ENCODE measurements around the gene PRKN. TPM values are rescaled to one million over a fixed set of nuclear protein-coding genes. Genes with fewer than 3 reads are reported as not detected.

PRKN gene
- total RNA-seq, 1 experiment from 2014 or later: 2.0 TPM

DNA sequence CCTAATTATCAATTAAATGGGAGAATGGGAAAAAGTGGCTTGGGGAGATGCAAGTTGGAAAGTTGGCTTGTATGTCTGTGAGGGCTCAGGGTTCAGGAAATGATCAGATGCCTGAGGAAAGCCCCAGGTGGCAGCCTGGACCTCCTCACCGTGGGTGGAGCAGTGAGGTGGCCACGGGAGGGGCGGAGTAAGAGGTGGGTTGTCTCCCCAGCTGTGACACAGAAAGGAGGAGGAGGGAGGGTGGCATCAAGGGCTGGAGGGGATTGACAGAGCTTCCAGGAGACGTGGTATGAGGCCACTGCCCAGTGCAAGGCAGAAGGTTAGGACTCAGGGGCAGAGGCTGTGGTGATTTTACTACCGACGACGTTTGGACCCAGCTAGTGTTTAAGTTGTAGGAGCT is 672.2 kb downstream of the PRKN start:
- Histone ChIP-seq H4K5ac (ENCODE audit: insufficient read length, low read depth, low read length) (no peak overlapping the region), H3K4me2 (ENCODE audit: insufficient read depth, insufficient read length, low read length) (no peak overlapping the region), H3K9ac (ENCODE audit: extremely low read depth, insufficient read length, low read length) (no peak overlapping the region), H2BK12ac (ENCODE audit: insufficient read length, low read depth, low read length) (no peak overlapping the region), H3K27me3 (ENCODE audit: insufficient read depth, low read length) (no peaks in the 10 kb centered on the region), H4K8ac (replicated peaks; ENCODE audit: insufficient read length, low read depth, low read length) (no peak overlapping the region), H3K18ac (ENCODE audit: insufficient read length, low read depth, low read length) (no peak overlapping the region), H2BK20ac (ENCODE audit: low read depth, low read length, poor library complexity, severe bottlenecking) (no peak overlapping the region), H3K23me2 (ENCODE audit: insufficient read length, low read depth, low read length, poor library complexity, severe bottlenecking) (no peaks in the 10 kb centered on the region), H3K56ac (ENCODE audit: insufficient read length, low read depth, low read length) (no peak overlapping the region), H3K23ac (ENCODE audit: insufficient read length, low read depth, low read length) (no peak overlapping the region), H4K20me1 (ENCODE audit: control insufficient read depth, insufficient read depth, insufficient read length) (no peaks in the 10 kb centered on the region), H3K4ac (ENCODE audit: low read depth, low read length) (no peak overlapping the region), H2AFZ (ENCODE audit: low read length) (no peak overlapping the region), H3K9me3 (ENCODE audit: control insufficient read depth, low read depth, low read length) (no peaks in the 10 kb centered on the region), H2AK5ac (ENCODE audit: insufficient read length, low read length) (no peak overlapping the region), H2BK5ac (ENCODE audit: insufficient read length, low read length) (no peak overlapping the region), H2BK15ac (ENCODE audit: low read depth, low read length) (no peak overlapping the region), H3K14ac (ENCODE audit: insufficient read depth, low read length) (no peak overlapping the region), H2BK120ac (ENCODE audit: low read depth, low read length, poor library complexity, severe bottlenecking) (no peak overlapping the region), H3T11ph (ENCODE audit: low read length) (no peak overlapping the region), H3K4me1 (ENCODE audit: insufficient read depth, low read length) (no peaks in the 10 kb centered on the region), H4K91ac (ENCODE audit: insufficient read length, low read depth, low read length) (no peak overlapping the region), H3K27ac (ENCODE audit: insufficient read length, low read depth, low read length) (no peak overlapping the region), H3K79me1 (ENCODE audit: insufficient read depth, low read depth, low read length, poor library complexity, severe bottlenecking) (no peaks in the 10 kb centered on the region), H3K79me2 (ENCODE audit: insufficient read depth, low read length) (no peaks in the 10 kb centered on the region)
- peaks cover 13 to 14% of the 10 kb centered on the region in 2 experiments for H3K4me1 Mint-ChIP-seq
- H3K27me3 Mint-ChIP-seq (ENCODE audit: low read depth): no peaks in the 10 kb centered on the region
- no peak overlapping the region for H3K4me3 Mint-ChIP-seq
- no CpG with 5 or more reads among the region's 7 CpGs for WGBS (ENCODE audit: extremely low coverage, insufficient read length, low lambda C conversion rate)
- no peaks in the 10 kb centered on the region for H3K36me3 Mint-ChIP-seq (ENCODE audit: insufficient read depth in 1 of 3, low read depth in 3 of 3)
- DNase-seq: peak; percentile 47
- H3K27ac Mint-ChIP-seq: 0 out of 7 replicates have a peak overlapping the region, but pooled peaks of 1 of the 3 experiments have one; percentile 26
- TF ChIP-seq, protein P1, sequence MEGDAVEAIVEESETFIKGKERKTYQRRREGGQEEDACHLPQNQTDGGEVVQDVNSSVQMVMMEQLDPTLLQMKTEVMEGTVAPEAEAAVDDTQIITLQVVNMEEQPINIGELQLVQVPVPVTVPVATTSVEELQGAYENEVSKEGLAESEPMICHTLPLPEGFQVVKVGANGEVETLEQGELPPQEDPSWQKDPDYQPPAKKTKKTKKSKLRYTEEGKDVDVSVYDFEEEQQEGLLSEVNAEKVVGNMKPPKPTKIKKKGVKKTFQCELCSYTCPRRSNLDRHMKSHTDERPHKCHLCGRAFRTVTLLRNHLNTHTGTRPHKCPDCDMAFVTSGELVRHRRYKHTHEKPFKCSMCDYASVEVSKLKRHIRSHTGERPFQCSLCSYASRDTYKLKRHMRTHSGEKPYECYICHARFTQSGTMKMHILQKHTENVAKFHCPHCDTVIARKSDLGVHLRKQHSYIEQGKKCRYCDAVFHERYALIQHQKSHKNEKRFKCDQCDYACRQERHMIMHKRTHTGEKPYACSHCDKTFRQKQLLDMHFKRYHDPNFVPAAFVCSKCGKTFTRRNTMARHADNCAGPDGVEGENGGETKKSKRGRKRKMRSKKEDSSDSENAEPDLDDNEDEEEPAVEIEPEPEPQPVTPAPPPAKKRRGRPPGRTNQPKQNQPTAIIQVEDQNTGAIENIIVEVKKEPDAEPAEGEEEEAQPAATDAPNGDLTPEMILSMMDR (conservative IDR thresholded peaks at IDR 0.05): no peak
- H3K9me3 Mint-ChIP-seq: peaks cover 0 to 2% of the 10 kb centered on the region in 2 experiments; a peak in 1 of 5 replicates
